Fibroblast of the aortic adventitia (primary cell): ENCODE data around the gene OR2D3. TPM values are rescaled to one million over a fixed set of nuclear protein-coding genes. Genes with fewer than 3 reads are reported as not detected.
A peak's percentile ranks its signal among the peaks of the same experiment; 100 is the strongest.
"Not testable (repeated sequence)": the region's sequence is repeated elsewhere in the genome, so short reads cannot be mapped to it uniquely, and the experiment has no call there.

Experiments
- DNase-seq: peaks from one replicate; pipeline ENCODE4 v3.0.0-alpha.2; 2010; ENCODE audit warnings: low read depth
- H3K4me3 ChIP-seq: 2 replicates; pipeline ENCODE4 v1.5.1; 2011; ENCODE audit warnings: low read depth, mild to moderate bottlenecking, control low read depth, low read length, moderate library complexity
- CTCF ChIP-seq: IDR thresholded peaks from 2 replicates; pipeline ENCODE4 v1.5.1; 2011; ENCODE audit warnings: mild to moderate bottlenecking, low read length, control low read depth, inconsistent platforms; ENCODE audit not compliant: insufficient read depth
- total RNA-seq: library from RNA; depleted of rRNA; stranded (reverse); fragments of >200 nt; gene quantifications from 2 replicates; pipeline ENCODE4 v1.2.3, GENCODE V29; 2012; ENCODE audit warnings: low replicate concordance

OR2D3 gene
- total RNA-seq, 1 donor, result not detected

GRCh38 chr11:6927030-6927617, 6.3 kb downstream of the OR2D3 start:
- peak overlapping the region; percentile 87 for H3K4me3 ChIP-seq
- peak; percentile 32 for DNase-seq
- TF ChIP-seq CTCF, result no peak

- no peak for DNase-seq
- TF ChIP-seq CTCF, result no peak
- H3K4me3 ChIP-seq, result no peak overlapping the region
Observed at GRCh38 chr11:6928916-6929315, 8.1 kb downstream of the OR2D3 start.

- no peak for TF ChIP-seq CTCF
- no peak overlapping the region for H3K4me3 ChIP-seq
- DNase-seq, result peak; percentile 36
Observed at GRCh38 chr11:6931146-6931713, 10.4 kb downstream of the OR2D3 start.

GRCh38 chr11:6932145-6932544, 11.3 kb downstream of the OR2D3 start:
- DNase-seq, result no peak
- no peak overlapping the region for H3K4me3 ChIP-seq
- TF ChIP-seq CTCF, result no peak

GRCh38 chr11:6941970-6942369, 21.2 kb downstream of the OR2D3 start:
- TF ChIP-seq CTCF, result no peak
- no peak overlapping the region for H3K4me3 ChIP-seq
- no peak for DNase-seq

- peak; percentile 44 for DNase-seq
- no peak for TF ChIP-seq CTCF
- H3K4me3 ChIP-seq, result no peak overlapping the region
Observed at GRCh38 chr11:6943131-6943530, 22.3 kb downstream of the OR2D3 start.

- H3K4me3 ChIP-seq, DNase-seq: not testable (repeated sequence)
Observed at GRCh38 chr11:6954248-6954647, 33.4 kb downstream of the OR2D3 start.
